Measurements from ENCODE around the gene DNAL1. TPM values are rescaled to one million over a fixed set of nuclear protein-coding genes. Genes with fewer than 3 reads are reported as not detected.
"Not testable (repeated sequence)": the region's sequence is repeated elsewhere in the genome, so short reads cannot be mapped to it uniquely, and the experiment has no call there.

The DNAL1 gene
- total RNA-seq, 2 donors from 2014 or later, result 8.1 to 8.3 TPM

GRCh38 chr14:73630009-73630780 lies 14.6 kb upstream of the DNAL1 start:
- no peaks in the 10 kb centered on the region for H3K36me3 ChIP-seq
- intact Hi-C loops (cut with DNase I), result loop anchor here (10.0 kb wide), 1 partner anchor 125 kb away; no protein-coding TSS in a partner anchor
- TF ChIP-seq, protein P1, sequence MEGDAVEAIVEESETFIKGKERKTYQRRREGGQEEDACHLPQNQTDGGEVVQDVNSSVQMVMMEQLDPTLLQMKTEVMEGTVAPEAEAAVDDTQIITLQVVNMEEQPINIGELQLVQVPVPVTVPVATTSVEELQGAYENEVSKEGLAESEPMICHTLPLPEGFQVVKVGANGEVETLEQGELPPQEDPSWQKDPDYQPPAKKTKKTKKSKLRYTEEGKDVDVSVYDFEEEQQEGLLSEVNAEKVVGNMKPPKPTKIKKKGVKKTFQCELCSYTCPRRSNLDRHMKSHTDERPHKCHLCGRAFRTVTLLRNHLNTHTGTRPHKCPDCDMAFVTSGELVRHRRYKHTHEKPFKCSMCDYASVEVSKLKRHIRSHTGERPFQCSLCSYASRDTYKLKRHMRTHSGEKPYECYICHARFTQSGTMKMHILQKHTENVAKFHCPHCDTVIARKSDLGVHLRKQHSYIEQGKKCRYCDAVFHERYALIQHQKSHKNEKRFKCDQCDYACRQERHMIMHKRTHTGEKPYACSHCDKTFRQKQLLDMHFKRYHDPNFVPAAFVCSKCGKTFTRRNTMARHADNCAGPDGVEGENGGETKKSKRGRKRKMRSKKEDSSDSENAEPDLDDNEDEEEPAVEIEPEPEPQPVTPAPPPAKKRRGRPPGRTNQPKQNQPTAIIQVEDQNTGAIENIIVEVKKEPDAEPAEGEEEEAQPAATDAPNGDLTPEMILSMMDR (IDR thresholded peaks at IDR 0.05), result no peak
- H3K9ac ChIP-seq (ENCODE audit: low read depth in 2 of 2, low read length in 2 of 2), result no peak overlapping the region
- H3K4me1 ChIP-seq, result no peaks in the 10 kb centered on the region
- DNase-seq, result no peak
- H3K9me3 ChIP-seq, result no peaks in the 10 kb centered on the region
- no peaks in the 10 kb centered on the region for H3K27me3 ChIP-seq
- H3K4me3 ChIP-seq, result no peak overlapping the region
- H3K27ac ChIP-seq, result no peak overlapping the region

DNA sequence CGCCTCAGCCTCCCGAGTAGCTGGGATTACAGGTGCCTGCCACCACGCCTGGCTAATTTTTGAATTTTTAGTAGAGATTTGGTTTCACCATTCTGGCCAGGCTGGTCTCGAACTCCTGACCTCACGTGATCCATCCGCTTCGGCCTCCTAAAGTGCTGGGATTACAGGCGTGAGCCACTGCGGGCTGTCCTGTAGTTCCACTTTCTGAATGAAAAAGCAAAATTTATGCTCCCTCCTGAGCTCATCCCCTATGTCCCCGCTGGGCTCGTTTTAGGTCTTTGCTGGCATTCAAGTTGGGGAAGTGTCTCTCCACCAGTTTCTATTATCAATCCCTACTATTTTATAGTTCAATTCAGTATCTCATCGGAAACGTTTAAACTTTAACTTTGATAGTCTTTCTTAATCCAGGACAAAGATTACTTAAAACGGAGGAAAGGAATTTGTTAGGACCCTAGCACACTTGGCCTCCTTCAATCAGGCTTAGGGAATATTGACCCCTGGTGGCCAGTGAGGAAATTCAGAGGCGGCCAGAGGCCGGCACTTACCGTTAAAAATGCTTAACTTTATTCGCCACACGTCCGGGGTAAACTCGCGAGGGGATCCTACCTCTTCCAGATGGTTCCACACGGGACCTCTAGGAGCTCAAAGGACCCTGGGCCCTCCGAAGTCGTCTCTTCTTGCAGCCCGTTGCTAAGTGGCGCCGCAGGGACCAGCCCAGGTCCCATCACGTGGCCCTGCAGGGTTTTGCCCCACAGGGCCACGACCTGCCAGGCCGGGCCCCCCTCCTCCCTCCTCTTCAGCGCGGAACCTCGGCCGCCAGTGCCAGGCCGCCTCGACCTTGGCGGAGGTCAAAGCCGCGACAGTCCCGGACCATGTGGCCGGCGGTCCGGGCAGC lies 11.4 kb upstream of the DNAL1 start:
- no peaks in the 10 kb centered on the region for H3K36me3 ChIP-seq
- intact Hi-C loops (cut with DNase I), result loop anchor here (10.0 kb wide), 1 partner anchor 129 kb away; no protein-coding TSS in a partner anchor
- no peaks in the 10 kb centered on the region for H3K9me3 ChIP-seq
- peak overlapping the region; percentile 62 to 70 for H3K9ac ChIP-seq (ENCODE audit: low read depth in 2 of 2, low read length in 2 of 2)
- TF ChIP-seq, protein P1 (IDR thresholded peaks at IDR 0.05), result peak; percentile 87
- no peaks in the 10 kb centered on the region for H3K4me1 ChIP-seq
- peak overlapping the region; percentile 61 for H3K4me3 ChIP-seq
- no peak overlapping the region for H3K27ac ChIP-seq
- peak; percentile 74 for DNase-seq
- no peaks in the 10 kb centered on the region for H3K27me3 ChIP-seq

GRCh38 chr14:73634011-73634833 lies 10.6 kb upstream of the DNAL1 start:
- Histone ChIP-seq H3K4me1 (no peaks in the 10 kb centered on the region), H3K9ac (ENCODE audit: low read depth in 2 of 2, low read length in 2 of 2) (peak overlapping the region; percentile 62 to 70), H3K27ac (no peak overlapping the region), H3K36me3 (no peaks in the 10 kb centered on the region), H3K9me3 (no peaks in the 10 kb centered on the region), H3K27me3 (no peaks in the 10 kb centered on the region), H3K4me3 (peak overlapping the region; percentile 61)
- intact Hi-C loops (cut with DNase I), result loop anchor here (10.0 kb wide), 1 partner anchor 129 kb away; no protein-coding TSS in a partner anchor
- peak; percentile 35 for DNase-seq
- TF ChIP-seq, protein P1 (IDR thresholded peaks at IDR 0.05), result peak; percentile 22

GRCh38 chr14:73636355-73636754 lies 8.4 kb upstream of the DNAL1 start:
- H3K36me3 ChIP-seq; H3K4me3 ChIP-seq; H3K9me3 ChIP-seq; H3K4me1 ChIP-seq; H3K27me3 ChIP-seq; DNase-seq; H3K9ac ChIP-seq (ENCODE audit: low read depth in 2 of 2, low read length in 2 of 2); H3K27ac ChIP-seq: not testable (repeated sequence)
- intact Hi-C loops (cut with DNase I), result loop anchor here (10.0 kb wide), 1 partner anchor 132 kb away; no protein-coding TSS in a partner anchor

DNA sequence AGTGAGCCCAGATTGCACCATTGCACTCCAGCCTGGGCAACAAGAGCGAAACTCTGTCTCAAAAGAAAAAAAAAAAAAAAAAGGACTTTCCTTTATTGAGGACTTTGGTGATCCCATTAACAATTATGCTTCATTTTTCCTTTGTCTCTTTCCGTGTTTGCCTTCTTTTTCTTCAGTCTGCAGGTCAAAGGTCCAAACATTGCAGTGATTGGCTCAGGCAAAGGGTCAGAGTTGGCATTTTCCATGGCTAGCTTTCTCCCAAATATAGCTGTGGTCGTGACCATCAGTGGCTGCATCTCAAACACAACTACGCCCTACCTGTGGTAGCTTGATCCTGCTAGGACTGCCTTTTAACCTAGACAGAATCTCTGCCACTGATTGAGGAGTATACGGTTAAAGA lies 7.0 kb upstream of the DNAL1 start:
- Histone ChIP-seq H3K4me1 (no peaks in the 10 kb centered on the region), H3K4me3 (no peak overlapping the region), H3K36me3 (no peaks in the 10 kb centered on the region), H3K9ac (ENCODE audit: low read depth in 2 of 2, low read length in 2 of 2) (no peak overlapping the region), H3K27me3 (no peaks in the 10 kb centered on the region), H3K27ac (no peak overlapping the region), H3K9me3 (no peaks in the 10 kb centered on the region)
- intact Hi-C loops (cut with DNase I), result loop anchor here (10.0 kb wide), 1 partner anchor 133 kb away; no protein-coding TSS in a partner anchor
- no peak for DNase-seq
- TF ChIP-seq, protein P1 (IDR thresholded peaks at IDR 0.05), result no peak

All from colonic mucosa (tissue), 4 donors.